ENCODE measurements around the gene EEF1E1. TPM values are rescaled to one million over a fixed set of nuclear protein-coding genes. Genes with fewer than 3 reads are reported as not detected.

EEF1E1 gene
- total RNA-seq, 1 donor from 2014 or later = 22.8 TPM

GRCh38 chr6:8066108-8066507, 36.2 kb downstream of the EEF1E1 start:
- Histone ChIP-seq H3K4me3 (no peak overlapping the region), H3K27me3 (no peaks in the 10 kb centered on the region), H3K27ac (no peak overlapping the region), H3K36me3 (peaks cover 8% of the 10 kb centered on the region), H3K4me1 (peaks cover 4% of the 10 kb centered on the region), H3K9me3 (no peaks in the 10 kb centered on the region)
- intact Hi-C loops (cut with DNase I) = no loop called here
- no peak for TF ChIP-seq CTCF (IDR thresholded peaks at IDR 0.05)
- DNase-seq (no peak), ATAC-seq (no peak)

- ATAC-seq = no peak
- peaks cover 14% of the 10 kb centered on the region for H3K36me3 ChIP-seq
- DNase-seq = no peak
- TF ChIP-seq CTCF (IDR thresholded peaks at IDR 0.05) = no peak
- H3K27ac ChIP-seq = no peak overlapping the region
- peaks cover 4% of the 10 kb centered on the region for H3K4me1 ChIP-seq
- H3K27me3 ChIP-seq = no peaks in the 10 kb centered on the region
- intact Hi-C loops (cut with DNase I) = no loop called here
- no peak overlapping the region for H3K4me3 ChIP-seq
- no peaks in the 10 kb centered on the region for H3K9me3 ChIP-seq
Measured at GRCh38 chr6:8065519-8065911, 36.8 kb downstream of the EEF1E1 start.

- Histone ChIP-seq H3K4me3 (peak overlapping the region; percentile 89), H3K4me1 (peaks cover 4% of the 10 kb centered on the region), H3K27ac (peak overlapping the region; percentile 82), H3K36me3 (peaks cover 19% of the 10 kb centered on the region), H3K27me3 (no peaks in the 10 kb centered on the region), H3K9me3 (no peaks in the 10 kb centered on the region)
- intact Hi-C loops (cut with DNase I) = no loop called here
- TF ChIP-seq CTCF (IDR thresholded peaks at IDR 0.05) = no peak
- ATAC-seq (no peak), DNase-seq (no peak)
Measured at GRCh38 chr6:8064638-8065518, 37.5 kb downstream of the EEF1E1 start.

GRCh38 chr6:8063761-8064637, 38.3 kb downstream of the EEF1E1 start, which contains the start of gene BLOC1S5:
TSS of gene BLOC1S5 (minus strand) at chr6:8064389. CDS start at chr6:8064376, 13 bp downstream.
- peak within 1 kb of the TSS; percentile 82 for H3K27ac ChIP-seq
- no peaks in the 10 kb centered on the region for H3K9me3 ChIP-seq
- TF ChIP-seq CTCF (IDR thresholded peaks at IDR 0.05) = peak; percentile 21
- H3K36me3 ChIP-seq = peaks cover 27% of the 10 kb centered on the region
- intact Hi-C loops (cut with DNase I) = no loop called here
- H3K4me3 ChIP-seq = peak within 1 kb of the TSS; percentile 89
- DNase-seq (peak; percentile 97), ATAC-seq (peak; percentile 98)
- no peaks in the 10 kb centered on the region for H3K27me3 ChIP-seq
- H3K4me1 ChIP-seq = peaks cover 4% of the 10 kb centered on the region

GRCh38 chr6:8061736-8062135, 40.6 kb downstream of the EEF1E1 start:
- Histone ChIP-seq H3K36me3 (peaks cover 31% of the 10 kb centered on the region), H3K4me3 (no peak overlapping the region), H3K27ac (no peak overlapping the region), H3K4me1 (peaks cover 4% of the 10 kb centered on the region), H3K9me3 (no peaks in the 10 kb centered on the region), H3K27me3 (no peaks in the 10 kb centered on the region)
- ATAC-seq = no peak
- DNase-seq = no peak
- intact Hi-C loops (cut with DNase I) = no loop called here
- no peak for TF ChIP-seq CTCF (IDR thresholded peaks at IDR 0.05)
